H1 (cell line): Measurements from ENCODE around the gene LRRC56. TPM values are rescaled to one million over a fixed set of nuclear protein-coding genes. Genes with fewer than 3 reads are reported as not detected.

Experiments
- CTCF ChIA-PET: fragments of 300-600 bp; sonication (Branson Sonifier 250); formaldehyde crosslinking; loops from one replicate; lab custom pipeline; 2021; ENCODE audit not compliant: partially characterized antibody; lab: Charles Lee
- POLR2A ChIA-PET: fragments of 300-600 bp; sonication (Branson Sonifier 250); formaldehyde crosslinking; loops from one replicate; lab custom pipeline; 2021; ENCODE audit warnings: inconsistent platforms; ENCODE audit not compliant: partially characterized antibody; lab: Charles Lee
- DNase-seq, 2 experiments: peaks; one replicate each; pipeline versions ENCODE4 v3.0.0 to v3.0.0-alpha.2; 2010 to 2022; ENCODE audit warnings: low spot score in 2 of 2, low read depth in 1 of 2, mixed read lengths in 1 of 2
- FAIRE-seq: peaks from 2 replicates; lab custom pipeline; 2011; peaks lifted over from hg19 to GRCh38; lab: Jason Lieb, UNC
- H2AFZ ChIP-seq: 2 replicates; pipeline ENCODE4 v1.8.1; 2012; ENCODE audit warnings: low read length, inconsistent platforms
- H2AK5ac ChIP-seq: 2 replicates; pipeline ENCODE4 v1.6.1; 2013; ENCODE audit warnings: low read depth, low read length
- H2BK120ac ChIP-seq: replicated peaks from 2 replicates; pipeline ENCODE3; 2013; ENCODE audit warnings: low read depth, low read length, inconsistent platforms
- H2BK12ac ChIP-seq: 2 replicates; pipeline ENCODE4 v1.6.1; 2013; ENCODE audit warnings: low read depth, low read length
- H2BK15ac ChIP-seq: 2 replicates; pipeline ENCODE4 v1.6.1; 2013; ENCODE audit warnings: low read length
- H2BK20ac ChIP-seq: 2 replicates; pipeline ENCODE4 v1.6.1; 2013; ENCODE audit warnings: low read length
- H2BK5ac ChIP-seq: 2 replicates; pipeline ENCODE4 v1.6.1; 2013; ENCODE audit warnings: low read depth, low read length
- H3K14ac ChIP-seq: 2 replicates; pipeline ENCODE4 v1.6.1; 2013; ENCODE audit warnings: inconsistent platforms; ENCODE audit not compliant: insufficient read length
- H3K18ac ChIP-seq: 2 replicates; pipeline ENCODE4 v1.6.1; 2013; ENCODE audit warnings: low read length; ENCODE audit errors: extremely low read depth
- H3K23ac ChIP-seq: 2 replicates; pipeline ENCODE4 v1.6.1; 2013; ENCODE audit warnings: inconsistent platforms; ENCODE audit not compliant: insufficient read length
- H3K23me2 ChIP-seq: 2 replicates; pipeline ENCODE4 v1.6.1; 2013; ENCODE audit warnings: low read depth, low read length
- H3K27ac ChIP-seq: 2 replicates; pipeline ENCODE4 v1.6.1; 2011; ENCODE audit warnings: low read depth, low read length, inconsistent platforms
- H3K27me3 ChIP-seq, 4 experiments: replicated peaks in 1 of 4; 1 replicate in 1 of 4; 2 replicates in 3 of 4; pipeline versions ENCODE4 v1.6.1 to v1.8.1; 2011 to 2013; ENCODE audit warnings: low read length in 3 of 4, mild to moderate bottlenecking in 3 of 4, inconsistent platforms in 2 of 4, mixed read lengths in 2 of 4, moderate library complexity in 1 of 4; ENCODE audit not compliant: control insufficient read depth in 3 of 4, insufficient read depth in 3 of 4; ENCODE audit errors: extremely low read depth in 1 of 4
- H3K36me3 ChIP-seq, 4 experiments: 2 replicates each; pipeline versions ENCODE4 v1.6.1 to v1.8.1; 2011 to 2013; ENCODE audit warnings: mild to moderate bottlenecking in 4 of 4, low read length in 3 of 4, moderate library complexity in 2 of 4, control low read depth in 1 of 4, inconsistent platforms in 1 of 4; ENCODE audit not compliant: insufficient read depth in 4 of 4, control insufficient read depth in 2 of 4
- H3K4ac ChIP-seq: replicated peaks from 2 replicates; pipeline ENCODE3; 2013; ENCODE audit warnings: low read length, low read depth, mixed read lengths, inconsistent platforms; ENCODE audit not compliant: insufficient read length
- H3K4me1 ChIP-seq, 4 experiments: replicated peaks in 1 of 4; 1 replicate in 1 of 4; 2 replicates in 3 of 4; pipeline versions ENCODE4 v1.6.1 to v1.8.1; 2011 to 2013; ENCODE audit warnings: low read length in 3 of 4, inconsistent platforms in 2 of 4, mixed read lengths in 1 of 4; ENCODE audit not compliant: insufficient read depth in 4 of 4, control insufficient read depth in 3 of 4
- H3K4me2 ChIP-seq, 2 experiments: 2 replicates each; pipeline versions ENCODE4 v1.6.1 to v1.8.1; 2011 to 2013; ENCODE audit warnings: low read depth in 2 of 2, low read length in 2 of 2, control low read depth in 1 of 2, inconsistent platforms in 1 of 2, mild to moderate bottlenecking in 1 of 2; ENCODE audit not compliant: insufficient read depth in 1 of 2
- H3K4me3 ChIP-seq, 4 experiments: fragments of 200-600, 300-600 bp in 1 of 4; sonication (generic), shearing (Covaris generic), sonication (Bioruptor Twin) in 1 of 4; 2 replicates each; pipeline versions ENCODE4 v1.5.1 to v1.8.1; 2011 to 2016; ENCODE audit warnings: low read length in 4 of 4, low read depth in 3 of 4, control low read depth in 2 of 4, inconsistent platforms in 2 of 4, mild to moderate bottlenecking in 2 of 4, mixed read lengths in 1 of 4, moderate library complexity in 1 of 4; ENCODE audit not compliant: insufficient read depth in 2 of 4; ENCODE audit errors: extremely low read depth in 1 of 4
- H3K56ac ChIP-seq: replicated peaks from 2 replicates; pipeline ENCODE3; 2013; ENCODE audit warnings: low read depth, mild to moderate bottlenecking, mixed read lengths, low read length, inconsistent platforms; ENCODE audit not compliant: insufficient read length
- H3K79me1 ChIP-seq: 2 replicates; pipeline ENCODE4 v1.6.1; 2013; ENCODE audit warnings: low read depth, low read length, control low read depth
- H3K79me2 ChIP-seq, 2 experiments: 2 replicates each; pipeline versions ENCODE4 v1.6.1 to v1.8.1; 2012 to 2013; ENCODE audit warnings: low read length in 2 of 2, mild to moderate bottlenecking in 2 of 2, inconsistent platforms in 1 of 2; ENCODE audit not compliant: insufficient read depth in 2 of 2, control insufficient read depth in 1 of 2
- H3K9ac ChIP-seq, 4 experiments: replicated peaks in 1 of 4; 1 replicate in 1 of 4; 2 replicates in 3 of 4; pipeline versions ENCODE4 v1.6.1 to v1.8.1; 2011 to 2013; ENCODE audit warnings: low read depth in 3 of 4, low read length in 3 of 4, control low read depth in 2 of 4, mild to moderate bottlenecking in 2 of 4, moderate library complexity in 2 of 4, inconsistent platforms in 1 of 4; ENCODE audit errors: extremely low read depth in 1 of 4
- H3K9me3 ChIP-seq, 2 experiments: 2 replicates each; pipeline versions ENCODE4 v1.6.1 to v1.8.1; 2012 to 2013; ENCODE audit warnings: mild to moderate bottlenecking in 2 of 2, moderate library complexity in 2 of 2, control low read depth in 1 of 2, inconsistent platforms in 1 of 2, low read depth in 1 of 2, low read length in 1 of 2, mixed read lengths in 1 of 2; ENCODE audit not compliant: insufficient read depth in 2 of 2
- H4K20me1 ChIP-seq, 2 experiments: replicated peaks in 1 of 2; 2 replicates each; pipeline versions ENCODE3 to v1.8.1; 2011 to 2013; ENCODE audit warnings: inconsistent platforms in 2 of 2, low read length in 2 of 2, mild to moderate bottlenecking in 1 of 2; ENCODE audit not compliant: insufficient read depth in 2 of 2, control insufficient read depth in 1 of 2
- H4K5ac ChIP-seq: 2 replicates; pipeline ENCODE4 v1.6.1; 2013; ENCODE audit warnings: low read length, low read depth, mixed read lengths, inconsistent platforms; ENCODE audit not compliant: insufficient read length
- H4K8ac ChIP-seq: 2 replicates; pipeline ENCODE4 v1.8.0; 2013; ENCODE audit warnings: mild to moderate bottlenecking, moderate library complexity, low read length, inconsistent platforms; ENCODE audit not compliant: insufficient read depth; ENCODE audit errors: extremely low read depth
- H4K91ac ChIP-seq: replicated peaks from 2 replicates; pipeline ENCODE3; 2013; ENCODE audit warnings: low read length, mixed read lengths, inconsistent platforms; ENCODE audit not compliant: insufficient read length
- BACH1 ChIP-seq: IDR thresholded peaks from 2 replicates; pipeline ENCODE4 v1.6.1; 2012; ENCODE audit warnings: low read length, improper control_type of control experiment
- CEBPB ChIP-seq: IDR thresholded peaks from 2 replicates; pipeline ENCODE4 v1.6.1; 2012; ENCODE audit warnings: low read depth, low read length
- CHD1 ChIP-seq: IDR thresholded peaks from 2 replicates; pipeline ENCODE4 v1.6.1; 2012; ENCODE audit warnings: low read depth, low read length, improper control_type of control experiment
- FOSL1 ChIP-seq: IDR thresholded peaks from 2 replicates; pipeline ENCODE4 v1.6.1; 2011; ENCODE audit warnings: mild to moderate bottlenecking, low read depth, low read length, moderate library complexity; ENCODE audit not compliant: insufficient read depth
- GABPA ChIP-seq: IDR thresholded peaks from 2 replicates; pipeline ENCODE4 v1.6.1; 2011; ENCODE audit warnings: mild to moderate bottlenecking, low read length, moderate library complexity, borderline replicate concordance; ENCODE audit not compliant: insufficient read depth
- JUN ChIP-seq: IDR thresholded peaks from 2 replicates; pipeline ENCODE4 v1.6.1; 2011; ENCODE audit warnings: low read depth, mild to moderate bottlenecking, improper control_type of control experiment, low read length
- RNF2 ChIP-seq: fragments of 200-900, 300-1000 bp; sonication (generic); IDR thresholded peaks from 2 replicates; pipeline ENCODE4 v1.7.1; 2016; ENCODE audit warnings: borderline replicate concordance, low read depth, mild to moderate bottlenecking, antibody characterized with exemption, low read length; ENCODE audit not compliant: poor library complexity, severe bottlenecking; ENCODE audit errors: missing control alignments
- SIRT6 ChIP-seq: IDR thresholded peaks from one replicate; pipeline ENCODE4 v1.7.1; 2012; ENCODE audit warnings: low read length, inconsistent platforms
- SP2 ChIP-seq: IDR thresholded peaks from 2 replicates; pipeline ENCODE4 v1.6.1; 2012; ENCODE audit warnings: mild to moderate bottlenecking, low read length, inconsistent platforms
- SP4 ChIP-seq: IDR thresholded peaks from 2 replicates; pipeline ENCODE4 v1.6.1; 2012; ENCODE audit warnings: low read length, inconsistent platforms
- TAF1 ChIP-seq: IDR thresholded peaks from 2 replicates; pipeline ENCODE4 v1.6.1; 2011; ENCODE audit warnings: mild to moderate bottlenecking, low read depth, low read length
- YY1 ChIP-seq: IDR thresholded peaks from 2 replicates; pipeline ENCODE4 v1.6.1; 2011; ENCODE audit warnings: low read depth, mild to moderate bottlenecking, low read length
- WGBS, 2 experiments: shearing (Covaris generic) in 1 of 2; methylation state at CpG; one replicate each; pipeline versions ENCODE4 v1.1.6 to v1.1.7; 2013 to 2015; ENCODE audit warnings: low lambda C conversion rate in 2 of 2, mixed read lengths in 2 of 2, inconsistent platforms in 1 of 2, low coverage in 1 of 2, missing lambda C conversion rate in 1 of 2; ENCODE audit not compliant: insufficient replicate concordance in 2 of 2, insufficient coverage in 1 of 2, insufficient read length in 1 of 2; ENCODE audit errors: extremely low coverage in 1 of 2, missing lambda C conversion rate in 1 of 2; 5-methylcytosine and 5-hydroxymethylcytosine counted together
- polyA plus RNA-seq, 7 experiments: library from polyadenylated mRNA; depleted of rRNA in 3 of 7; stranded (reverse) in 5 of 7; unstranded in 2 of 7; fragments of >200 nt in 5 of 7; fragments of 200-250 nt in 2 of 7; gene quantifications; 1 replicate in 5 of 7; 2 replicates in 1 of 7; 4 replicates in 1 of 7; pipeline versions ENCODE4 v1.2.1 to v1.2.3, GENCODE V29; 2011 to 2013; ENCODE audit warnings: missing spikeins in 2 of 7, mixed read lengths in 2 of 7
- total RNA-seq: library from RNA; stranded (reverse); fragmentation: NEBNext Ultra II Directional; extraction: Animal tissue kit (Norgen Biotek cat#: 25700); gene quantifications from 2 replicates; pipeline ENCODE4 v1.2.1, GENCODE V29; 2021
- TF ChIP-seq, protein P1 (sequence below): IDR thresholded peaks from 2 replicates; pipeline ENCODE4 v1.6.1; 2012; ENCODE audit warnings: low read length, inconsistent platforms

LRRC56 gene
- total and polyA plus RNA-seq, 2 of the 8 experiments (the other 6 are each of a cell fraction or from before 2014, with no cell fraction given), result 0.94 to 1.9 TPM

DNA sequence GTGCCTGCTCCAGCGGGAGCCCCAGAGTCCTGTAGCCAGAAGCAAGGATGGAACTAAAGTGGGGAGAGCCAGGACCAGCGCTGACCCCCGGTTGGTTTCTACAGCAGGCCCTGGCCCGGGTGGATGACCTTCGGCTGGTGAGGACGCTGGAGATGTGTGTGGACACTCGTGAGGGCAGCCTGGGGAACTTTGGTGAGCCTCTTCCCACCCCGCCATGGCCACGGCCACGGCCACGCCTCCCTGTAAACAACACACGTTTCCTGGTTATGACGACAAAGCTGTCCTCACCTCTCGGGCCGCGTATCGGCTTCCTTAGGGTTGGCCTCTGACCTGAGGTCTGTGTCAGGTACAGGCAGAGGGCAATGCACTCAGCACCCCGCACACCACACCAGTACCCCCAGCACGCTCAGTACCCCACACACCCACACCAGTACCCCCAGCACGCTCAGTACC is 4.1 kb downstream of the LRRC56 start:
- Histone ChIP-seq H3K4me3 (no peak overlapping the region), H4K8ac (no peak overlapping the region), H2BK5ac (no peak overlapping the region), H3K79me1 (no peaks in the 10 kb centered on the region), H3K4me2 (no peak overlapping the region), H3K4me1 (peaks cover 0 to 13% (median 8%) of the 10 kb centered on the region in 4 experiments; a peak in 5 of 7 replicates), H3K14ac (no peak overlapping the region), H3K56ac (no peak overlapping the region), H3K4ac (no peak overlapping the region), H2BK12ac (no peak overlapping the region), H3K18ac (no peak overlapping the region), H2BK15ac (no peak overlapping the region), H3K23me2 (peaks cover 12% of the 10 kb centered on the region; the same call in 1 of the 2 replicates), H3K79me2 (no peaks in the 10 kb centered on the region), H2BK20ac (no peak overlapping the region), H4K20me1 (no peaks in the 10 kb centered on the region), H3K9ac (no peak overlapping the region), H3K9me3 (no peaks in the 10 kb centered on the region), H3K27ac (no peak overlapping the region), H2AK5ac (no peak overlapping the region), H2BK120ac (no peak overlapping the region), H2AFZ (no peak overlapping the region), H4K91ac (no peak overlapping the region), H3K27me3 (peaks cover 0 to 14% (median 5%) of the 10 kb centered on the region in 4 experiments; a peak in 5 of 7 replicates), H4K5ac (no peak overlapping the region), H3K36me3 (no peaks in the 10 kb centered on the region), H3K23ac (no peak overlapping the region)
- FAIRE-seq, result no peak
- ChIA-PET CTCF (interaction anchor here (0.6 to 2.0 kb wide), 3 partner anchors 9 to 180 kb away, joined by 3 to 4 read pairs (median 3); no protein-coding TSS in a partner anchor), POLR2A (interaction anchor here (1.2 to 1.3 kb wide), 4 partner anchors 11 to 245 kb away, joined by 3 to 5 read pairs (median 4); no protein-coding TSS in a partner anchor)
- no peak for DNase-seq
- WGBS, 2 experiments, result 92% methylated on average over 19 of the region's 20 CpGs; no CpG with 5 or more reads in 1 of the 2 experiments
- no peak for TF ChIP-seq CHD1
- no peak for TF ChIP-seq TAF1
- TF ChIP-seq BACH1, result no peak
- TF ChIP-seq SP2, result no peak
- TF ChIP-seq FOSL1, result no peak
- TF ChIP-seq JUN, result no peak
- no peak for TF ChIP-seq CEBPB
- TF ChIP-seq, protein P1, sequence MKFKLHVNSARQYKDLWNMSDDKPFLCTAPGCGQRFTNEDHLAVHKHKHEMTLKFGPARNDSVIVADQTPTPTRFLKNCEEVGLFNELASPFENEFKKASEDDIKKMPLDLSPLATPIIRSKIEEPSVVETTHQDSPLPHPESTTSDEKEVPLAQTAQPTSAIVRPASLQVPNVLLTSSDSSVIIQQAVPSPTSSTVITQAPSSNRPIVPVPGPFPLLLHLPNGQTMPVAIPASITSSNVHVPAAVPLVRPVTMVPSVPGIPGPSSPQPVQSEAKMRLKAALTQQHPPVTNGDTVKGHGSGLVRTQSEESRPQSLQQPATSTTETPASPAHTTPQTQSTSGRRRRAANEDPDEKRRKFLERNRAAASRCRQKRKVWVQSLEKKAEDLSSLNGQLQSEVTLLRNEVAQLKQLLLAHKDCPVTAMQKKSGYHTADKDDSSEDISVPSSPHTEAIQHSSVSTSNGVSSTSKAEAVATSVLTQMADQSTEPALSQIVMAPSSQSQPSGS, result no peak
- TF ChIP-seq SIRT6, result no peak
- no peak for TF ChIP-seq GABPA
- no peak for TF ChIP-seq RNF2
- no peak for TF ChIP-seq SP4
- TF ChIP-seq YY1, result no peak
